MCF 10A (cell line): Measurements from ENCODE around the gene ESRRG. TPM values are rescaled to one million over a fixed set of nuclear protein-coding genes. Genes with fewer than 3 reads are reported as not detected.

Experiments
- BruUV-seq: library from RNA; stranded (reverse); fragments of 400-500 nt; replicated peaks from 2 replicates; lab custom pipeline; 2021; lab: Mats Ljungman, UMichigan
- CTCF ChIA-PET: fragments of 300-600 bp; sonication (Branson Sonifier 250); formaldehyde crosslinking; extraction: SDS; loops from one replicate; lab custom pipeline; 2021; ENCODE audit warnings: antibody characterized with exemption, inconsistent platforms; lab: Yijun Ruan, JAX
- POLR2A ChIA-PET: fragments of 300-600, 350-650 bp; sonication (Branson Sonifier 250); formaldehyde crosslinking; extraction: SDS; loops from one replicate; lab custom pipeline; 2020; ENCODE audit warnings: antibody characterized with exemption, inconsistent platforms; lab: Yijun Ruan, JAX
- DNase-seq: peaks from one replicate; pipeline ENCODE4 v3.0.0-alpha.2; 2018; ENCODE audit not compliant: unreplicated experiment
- H3K27ac Mint-ChIP-seq: one replicate; pipeline ENCODE4 v1.8.0; 2022; ENCODE audit warnings: mild to moderate bottlenecking, low read depth, mixed read lengths; ENCODE audit not compliant: unreplicated experiment
- H3K27me3 Mint-ChIP-seq: one replicate; pipeline ENCODE4 v1.8.0; 2022; ENCODE audit warnings: mixed read lengths; ENCODE audit not compliant: insufficient read depth, unreplicated experiment
- H3K36me3 Mint-ChIP-seq: one replicate; pipeline ENCODE4 v1.8.0; 2022; ENCODE audit warnings: mild to moderate bottlenecking, moderate library complexity, mixed read lengths; ENCODE audit not compliant: insufficient read depth, unreplicated experiment
- H3K4me1 Mint-ChIP-seq: one replicate; pipeline ENCODE4 v1.8.0; 2022; ENCODE audit warnings: mixed read lengths; ENCODE audit not compliant: insufficient read depth, unreplicated experiment
- H3K4me3 Mint-ChIP-seq: one replicate; pipeline ENCODE4 v1.8.0; 2022; ENCODE audit warnings: mild to moderate bottlenecking, moderate library complexity, mixed read lengths; ENCODE audit not compliant: unreplicated experiment
- H3K9me3 Mint-ChIP-seq: one replicate; pipeline ENCODE4 v1.8.0; 2022; ENCODE audit warnings: mixed read lengths; ENCODE audit not compliant: unreplicated experiment
- CTCF ChIP-seq: fragments of 200-600 bp; IDR thresholded peaks from one replicate; pipeline ENCODE4 v1.8.0; 2022; ENCODE audit warnings: antibody characterized with exemption, mild to moderate bottlenecking; ENCODE audit not compliant: unreplicated experiment
- intact Hi-C: fragments of 100-400 bp; cut with micrococcal nuclease; formaldehyde crosslinking; loops from 2 replicates; pipeline ENCODE4 v1.14.1; 2022
- total RNA-seq: library from RNA; stranded (reverse); gene quantifications from 2 replicates; pipeline ENCODE4 v1.2.3, GENCODE V29; 2022

The ESRRG gene
- total RNA-seq, 1 experiment from 2014 or later: 0.44 TPM

- H3K4me3 Mint-ChIP-seq: no peak overlapping the region
- TF ChIP-seq CTCF: no peak
- H3K27me3 Mint-ChIP-seq: peaks cover 92% of the 10 kb centered on the region
- intact Hi-C loops: no loop called here
- no peaks in the 10 kb centered on the region for H3K4me1 Mint-ChIP-seq
- BruUV-seq: no TSS peak
- H3K9me3 Mint-ChIP-seq: no peaks in the 10 kb centered on the region
- no peak overlapping the region for H3K27ac Mint-ChIP-seq
- DNase-seq: no peak
- ChIA-PET CTCF (no interaction called here), POLR2A (no interaction called here)
- no peaks in the 10 kb centered on the region for H3K36me3 Mint-ChIP-seq
Observed at GRCh38 chr1:216559359-216559758, 163.9 kb downstream of the ESRRG start.

GRCh38 chr1:216555653-216556052 lies 167.6 kb downstream of the ESRRG start:
- intact Hi-C loops: no loop called here
- Mint-ChIP-seq H3K36me3 (no peaks in the 10 kb centered on the region), H3K27me3 (peaks cover 65% of the 10 kb centered on the region), H3K27ac (no peak overlapping the region), H3K4me3 (no peak overlapping the region), H3K9me3 (no peaks in the 10 kb centered on the region), H3K4me1 (no peaks in the 10 kb centered on the region)
- ChIA-PET CTCF (interaction anchor here (0.5 to 3.8 kb wide), 4 partner anchors 12 to 666 kb away, joined by 3 to 21 read pairs (median 3); no protein-coding TSS in a partner anchor), POLR2A (no interaction called here)
- no peak for DNase-seq
- no peak for TF ChIP-seq CTCF
- no TSS peak for BruUV-seq

GRCh38 chr1:216554934-216555333 lies 168.3 kb downstream of the ESRRG start:
- ChIA-PET POLR2A (no interaction called here), CTCF (interaction anchor here (0.6 to 3.8 kb wide), 2 partner anchors 12 to 555 kb away, joined by 3 to 21 read pairs; no protein-coding TSS in a partner anchor)
- no TSS peak for BruUV-seq
- no peak for TF ChIP-seq CTCF
- no peak overlapping the region for H3K4me3 Mint-ChIP-seq
- no peak for DNase-seq
- no peaks in the 10 kb centered on the region for H3K36me3 Mint-ChIP-seq
- H3K27ac Mint-ChIP-seq: no peak overlapping the region
- peaks cover 67% of the 10 kb centered on the region for H3K27me3 Mint-ChIP-seq
- H3K4me1 Mint-ChIP-seq: no peaks in the 10 kb centered on the region
- intact Hi-C loops: no loop called here
- H3K9me3 Mint-ChIP-seq: no peaks in the 10 kb centered on the region

- ChIA-PET POLR2A (no interaction called here), CTCF (interaction anchor here (0.6 kb wide), 1 partner anchor 32 kb away, joined by 4 read pairs; no protein-coding TSS in a partner anchor)
- no TSS peak for BruUV-seq
- Mint-ChIP-seq H3K27ac (no peak overlapping the region), H3K36me3 (no peaks in the 10 kb centered on the region), H3K9me3 (no peaks in the 10 kb centered on the region), H3K4me1 (no peaks in the 10 kb centered on the region), H3K27me3 (peaks cover 74% of the 10 kb centered on the region), H3K4me3 (no peak overlapping the region)
- no peak for DNase-seq
- TF ChIP-seq CTCF: no peak
- intact Hi-C loops: no loop called here
Observed at GRCh38 chr1:216553766-216554165, 169.5 kb downstream of the ESRRG start.
